SU-DHL-6 (cell line): Measurements from ENCODE around the gene GCKR.

Experiments used
- CTCF ChIP-seq: fragments of 200-600 bp; sonication (generic); IDR thresholded peaks from one replicate; pipeline ENCODE4 v1.5.1; 2017; ENCODE audit warnings: antibody characterized with exemption, mild to moderate bottlenecking, low read length, moderate library complexity; ENCODE audit not compliant: insufficient read depth, poor library complexity, severe bottlenecking
- EZH2phosphoT487 ChIP-seq: fragments of 200-600 bp; sonication (generic), shearing (Covaris generic); conservative IDR thresholded peaks from 2 replicates; pipeline ENCODE4 v1.6.1; 2018; ENCODE audit warnings: mild to moderate bottlenecking, antibody characterized with exemption, low read length, moderate library complexity, mixed read lengths

DNA sequence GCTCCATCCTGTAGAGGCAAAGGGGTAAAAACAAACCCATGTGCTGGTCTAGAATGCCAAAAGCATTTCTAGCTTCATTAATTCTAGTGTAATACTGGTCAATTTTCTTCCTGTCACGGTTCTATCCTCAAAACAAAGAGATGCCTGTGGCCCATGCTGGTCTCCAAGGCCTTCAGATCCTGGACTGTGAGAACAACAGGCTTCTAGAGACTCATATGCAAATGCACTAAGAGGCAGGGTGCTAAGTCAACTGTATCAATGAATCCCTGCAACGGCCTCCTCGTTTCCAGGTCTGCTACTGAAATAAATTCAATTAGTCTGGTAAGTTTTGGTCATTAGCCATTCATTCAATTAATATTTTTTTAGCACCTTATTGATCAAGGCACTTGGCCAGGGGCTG is 11.1 kb upstream of the GCKR start:
- TF ChIP-seq CTCF: no peak
- TF ChIP-seq EZH2phosphoT487: no peak
